TTC549 (cell line): Measurements from ENCODE around the gene ZNF792.
"Not testable (repeated sequence)": the region's sequence is repeated elsewhere in the genome, so short reads cannot be mapped to it uniquely, and the experiment has no call there.

Source experiments
- FAIRE-seq: peaks from 2 replicates; lab custom pipeline; 2012; peaks lifted over from hg19 to GRCh38; lab: Jason Lieb, UNC

Gene ZNF792

GRCh38 chr19:34970185-34970780 lies 6.3 kb upstream of the ZNF792 start:
- FAIRE-seq: not testable (repeated sequence)

- FAIRE-seq: no peak
These were observed 5.7 kb upstream of the ZNF792 start for GRCh38 chr19:34969721-34970120.

GRCh38 chr19:34967551-34967950 lies 3.5 kb upstream of the ZNF792 start:
- no peak for FAIRE-seq

- not testable (repeated sequence) for FAIRE-seq
These were observed 1.5 kb upstream of the ZNF792 start for GRCh38 chr19:34965505-34965904.

- FAIRE-seq: no peak
These were observed 569 bp upstream of the ZNF792 start for GRCh38 chr19:34964598-34964997.

GRCh38 chr19:34962687-34963572 lies 1.1 kb downstream of the ZNF792 start:
- FAIRE-seq: no peak

- FAIRE-seq: no peak
These were observed 2.0 kb downstream of the ZNF792 start for GRCh38 chr19:34961775-34962686.

- FAIRE-seq: no peak
These were observed 2.9 kb downstream of the ZNF792 start for GRCh38 chr19:34960940-34961679.

- FAIRE-seq: no peak
These were observed 3.8 kb downstream of the ZNF792 start for GRCh38 chr19:34960103-34960805.

GRCh38 chr19:34959021-34959420 lies 5.0 kb downstream of the ZNF792 start:
- FAIRE-seq: no peak

- no peak for FAIRE-seq
These were observed 5.9 kb downstream of the ZNF792 start for GRCh38 chr19:34957830-34958751.

- no peak for FAIRE-seq
These were observed 10.9 kb downstream of the ZNF792 start for GRCh38 chr19:34953092-34953491.

GRCh38 chr19:34943861-34944573 lies 20.0 kb downstream of the ZNF792 start:
- FAIRE-seq: no peak

- FAIRE-seq: no peak
These were observed 25.1 kb downstream of the ZNF792 start for GRCh38 chr19:34938886-34939285.

GRCh38 chr19:34936184-34936583 lies 27.8 kb downstream of the ZNF792 start:
- FAIRE-seq: no peak

GRCh38 chr19:34932494-34932893 lies 31.5 kb downstream of the ZNF792 start:
- no peak for FAIRE-seq

GRCh38 chr19:34926685-34927375 lies 37.2 kb downstream of the ZNF792 start, which contains the start of gene ZNF30:
Gene ZNF30 (plus strand): TSS chr19:34926903. CDS start chr19:34929948, 3,045 bp downstream.
- peak; percentile 64 for FAIRE-seq

GRCh38 chr19:34926361-34926684 lies 37.7 kb downstream of the ZNF792 start:
- FAIRE-seq: no peak
